HG02852 (cell line): Measurements from ENCODE around the gene NUP133.
"Not testable (repeated sequence)": the region's sequence is repeated elsewhere in the genome, so short reads cannot be mapped to it uniquely, and the experiment has no call there.

Source experiments
- ATAC-seq: cut with Tn5 transposase; IDR thresholded peaks from one replicate; pipeline ENCODE4 v1.9.1; 2021; ENCODE audit warnings: mild to moderate bottlenecking, moderate library complexity; ENCODE audit not compliant: unreplicated experiment

Gene NUP133

DNA sequence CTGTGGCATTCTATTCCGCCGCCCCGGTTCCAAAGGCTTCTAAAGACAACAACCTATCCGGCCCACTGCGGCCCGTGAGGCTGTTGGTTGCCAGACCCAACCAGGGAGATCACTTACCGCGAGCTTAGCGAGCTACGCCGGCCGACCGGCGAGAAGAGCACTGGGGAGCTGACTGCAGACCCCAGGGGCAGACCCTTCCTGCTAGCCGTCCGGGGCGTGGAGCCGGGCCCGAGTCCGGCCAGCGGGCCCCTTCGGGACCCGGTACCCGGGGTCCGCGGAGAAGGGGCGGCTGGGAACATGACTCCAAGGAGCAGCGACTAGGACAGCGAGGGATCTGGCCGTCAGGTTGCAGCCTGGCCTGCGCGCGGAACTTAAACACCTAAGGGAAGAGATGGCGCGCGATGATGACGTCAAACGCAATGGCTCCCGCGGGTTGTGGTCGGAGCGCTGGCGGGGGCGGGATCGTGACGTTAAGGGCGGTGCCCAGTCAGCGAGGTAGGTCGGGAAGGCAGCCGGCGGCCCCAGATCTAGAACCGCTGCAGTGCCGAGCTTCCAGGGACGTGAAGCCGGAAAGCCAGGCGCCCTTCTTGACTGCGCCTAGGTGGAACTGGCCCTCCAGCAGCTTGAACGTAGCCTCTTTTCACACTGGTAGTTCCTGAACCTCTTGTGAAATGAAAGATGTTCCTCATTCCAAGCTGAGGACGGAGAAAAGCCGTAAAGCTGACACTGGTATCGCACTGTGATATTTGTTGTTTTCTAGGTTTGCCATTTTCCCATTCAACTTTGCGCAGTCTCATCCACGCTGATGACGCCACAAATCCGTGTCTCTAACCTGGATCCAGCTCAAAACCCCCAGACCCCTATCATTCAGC, at the start of gene NUP133:
TSS of gene NUP133 (minus strand) at position 391 of the 872 bp plus-strand sequence. CDS start at position 299, 92 bp downstream.
- ATAC-seq = peak; percentile 92

DNA sequence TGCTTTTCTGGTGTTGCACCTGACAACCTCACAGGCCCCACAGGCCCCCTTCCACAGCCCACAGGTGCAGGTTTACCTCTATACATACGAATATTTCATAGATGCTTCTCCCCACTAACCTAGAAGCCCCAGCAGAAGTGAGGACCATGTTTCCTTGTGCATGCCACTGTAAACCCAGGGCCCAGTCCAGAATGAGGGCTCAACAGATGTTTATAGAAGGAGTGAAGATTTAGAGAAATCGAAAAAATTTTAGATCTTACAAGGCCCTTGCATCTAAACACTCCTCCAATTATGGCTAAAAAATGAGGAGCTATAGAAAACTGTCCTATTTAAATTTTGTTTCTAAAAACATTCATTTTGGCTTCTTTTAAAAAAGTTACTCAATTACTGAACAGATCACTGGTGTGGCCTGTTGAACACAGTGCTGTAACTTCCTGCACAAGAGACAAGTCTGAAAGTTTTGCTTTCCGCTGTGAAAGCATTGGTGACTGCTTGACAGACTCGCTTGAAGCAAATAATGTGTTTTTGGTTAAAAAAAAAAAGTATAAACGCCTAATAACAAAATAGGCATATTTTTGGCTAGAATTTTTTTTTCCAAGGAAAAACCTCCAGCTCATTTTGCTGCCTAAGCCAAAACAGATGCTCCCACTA, 49.2 kb upstream of the NUP133 start:
- no peak for ATAC-seq

DNA sequence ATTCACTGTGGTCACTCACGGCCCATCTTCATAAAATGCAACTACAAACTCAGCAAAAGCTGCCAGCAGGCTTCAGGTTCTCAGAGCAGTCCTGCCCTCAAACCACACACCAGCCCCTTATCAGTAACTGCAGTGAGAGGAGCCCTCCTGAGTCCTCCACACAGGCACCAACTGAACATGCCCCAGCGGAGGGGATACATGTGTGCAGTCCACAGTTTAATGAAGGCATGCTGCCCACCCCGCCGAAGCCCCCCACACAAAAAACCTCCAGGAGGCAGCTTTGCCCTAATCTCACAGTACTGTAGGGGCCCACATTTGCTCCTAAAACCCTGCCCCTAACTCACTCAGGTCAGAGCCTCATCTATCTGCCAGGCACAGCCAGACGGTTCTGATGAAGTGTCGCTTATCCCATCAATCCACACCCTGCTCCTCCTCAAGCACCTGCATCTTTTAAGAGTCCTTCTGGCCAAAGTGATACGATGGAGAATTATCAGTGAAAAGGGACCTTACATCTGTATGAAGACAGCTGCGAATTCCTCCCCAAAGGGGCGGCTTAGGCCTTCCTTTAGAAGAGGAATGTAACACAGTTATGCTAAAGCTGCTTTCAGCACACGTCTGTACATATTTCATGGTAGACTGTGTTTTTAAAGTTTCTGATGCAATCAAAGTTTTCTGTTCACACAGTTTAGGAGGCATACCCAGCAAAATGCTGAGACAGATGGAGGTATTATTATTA, 46.9 kb upstream of the NUP133 start:
- no peak for ATAC-seq

DNA sequence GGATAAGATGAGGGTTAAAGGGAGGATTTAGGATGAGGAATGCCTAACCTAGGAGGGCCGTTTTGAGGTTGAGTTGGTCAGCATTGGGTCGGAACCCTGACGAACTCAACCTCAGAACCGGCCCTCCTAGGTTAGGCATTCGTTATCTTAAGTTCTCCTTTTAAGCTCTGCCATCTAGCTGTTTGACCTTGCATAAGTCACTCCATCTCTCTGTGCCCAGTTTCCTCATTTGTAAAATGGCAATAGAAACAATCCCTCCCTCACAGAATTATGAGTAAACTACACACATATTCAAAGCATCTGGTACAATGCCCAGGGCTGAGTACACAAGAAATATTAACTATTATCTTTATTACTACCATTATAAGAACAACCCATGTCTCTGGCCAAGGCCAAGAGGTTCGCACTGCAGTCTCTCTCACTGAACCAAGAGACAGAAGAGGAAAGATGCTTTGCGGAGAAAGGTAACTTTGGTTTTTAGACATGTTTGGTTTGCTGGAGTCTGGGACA, 45.5 kb upstream of the NUP133 start:
- no peak for ATAC-seq

DNA sequence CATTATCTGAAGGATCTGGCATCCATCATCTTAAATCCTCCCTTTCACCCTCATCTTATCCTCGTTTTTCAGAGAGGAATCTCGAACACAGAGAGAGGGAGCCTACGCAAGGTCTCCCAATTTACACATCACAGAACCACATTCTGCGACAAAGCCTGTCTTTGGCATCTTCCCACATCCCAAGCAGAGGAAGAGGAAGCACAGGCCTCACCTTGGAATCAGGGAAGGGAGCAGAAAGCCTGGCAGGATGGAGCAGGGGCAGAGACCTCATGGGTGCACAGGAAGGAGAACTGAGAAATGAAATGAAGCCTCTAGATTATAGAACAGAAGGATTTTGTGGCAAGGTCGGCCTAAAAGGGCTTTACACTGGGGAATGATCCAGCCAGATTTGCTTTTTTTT, 44.6 kb upstream of the NUP133 start:
- no peak for ATAC-seq

DNA sequence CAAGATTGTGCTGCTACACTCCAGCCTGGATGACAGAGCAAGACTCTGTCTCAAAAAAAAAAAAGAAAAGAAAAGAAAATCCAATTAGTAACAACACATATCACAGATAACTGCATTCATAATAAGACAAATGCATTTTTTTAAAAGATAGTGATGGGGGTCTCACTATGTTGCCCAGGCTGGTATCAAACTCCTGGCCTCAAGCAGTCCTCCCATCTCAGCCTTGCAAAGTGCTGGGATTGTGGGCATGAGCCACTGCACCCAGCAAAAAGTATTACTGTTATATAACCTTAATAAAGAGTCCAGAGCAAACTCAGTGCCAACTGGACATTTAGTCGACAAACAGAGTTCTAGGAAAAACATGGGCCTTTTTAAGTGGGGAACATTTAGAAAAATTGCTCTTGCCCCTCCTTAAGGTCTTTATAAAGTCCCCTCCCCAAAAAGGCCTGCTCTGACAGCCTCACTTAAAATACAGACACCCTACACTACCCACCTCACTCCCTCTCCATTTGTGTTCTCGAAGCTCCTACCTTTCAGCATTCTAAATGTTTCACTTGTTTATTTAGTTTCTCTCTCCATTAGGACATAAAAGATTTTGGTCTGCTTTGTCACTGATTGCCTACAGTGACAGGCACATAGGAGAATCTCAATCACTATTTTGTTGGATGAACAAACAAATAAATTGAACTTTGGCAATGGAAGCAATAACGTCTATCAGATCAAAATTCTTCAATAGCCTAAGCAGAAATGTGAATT, 42.8 kb upstream of the NUP133 start:
- no peak for ATAC-seq

DNA sequence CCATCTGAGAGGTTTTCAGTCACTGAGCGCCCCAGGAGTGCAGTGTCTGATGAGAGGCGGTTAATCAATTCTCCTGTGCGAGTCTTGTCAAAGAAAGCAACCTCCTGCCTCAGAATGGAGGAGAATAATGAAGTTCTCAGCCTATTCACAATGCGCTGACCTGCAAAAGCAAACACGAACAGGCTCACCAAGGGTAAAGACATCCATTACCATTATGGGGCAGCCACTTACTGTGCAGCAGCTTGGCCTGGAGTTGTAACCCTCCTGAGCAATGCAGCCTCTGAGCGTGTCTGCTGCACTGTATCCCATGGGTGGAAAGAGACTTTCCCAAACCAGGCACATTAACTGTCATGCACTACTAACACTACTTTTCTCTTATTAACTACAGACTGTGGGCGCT, 39.4 kb upstream of the NUP133 start:
- ATAC-seq = no peak

DNA sequence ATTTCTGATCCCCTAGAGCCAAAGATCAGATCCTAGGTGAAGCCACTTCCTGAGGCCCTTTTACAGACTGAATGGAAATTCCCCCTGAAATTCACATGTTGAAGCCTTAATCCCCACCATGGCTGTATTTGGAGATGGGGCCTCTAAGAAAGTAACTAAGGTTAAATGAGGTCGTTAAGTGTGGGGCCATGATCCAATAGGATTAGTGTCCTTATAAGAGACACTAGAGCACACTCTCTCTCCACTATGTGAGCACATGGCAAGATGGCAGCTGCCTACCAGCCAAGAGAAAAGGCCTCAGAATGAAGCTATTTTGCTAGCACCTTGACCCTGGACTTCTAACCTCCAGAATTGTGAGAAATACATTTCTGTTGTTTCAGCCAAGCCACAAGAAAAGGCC, 36.4 kb upstream of the NUP133 start:
- ATAC-seq = no peak

DNA sequence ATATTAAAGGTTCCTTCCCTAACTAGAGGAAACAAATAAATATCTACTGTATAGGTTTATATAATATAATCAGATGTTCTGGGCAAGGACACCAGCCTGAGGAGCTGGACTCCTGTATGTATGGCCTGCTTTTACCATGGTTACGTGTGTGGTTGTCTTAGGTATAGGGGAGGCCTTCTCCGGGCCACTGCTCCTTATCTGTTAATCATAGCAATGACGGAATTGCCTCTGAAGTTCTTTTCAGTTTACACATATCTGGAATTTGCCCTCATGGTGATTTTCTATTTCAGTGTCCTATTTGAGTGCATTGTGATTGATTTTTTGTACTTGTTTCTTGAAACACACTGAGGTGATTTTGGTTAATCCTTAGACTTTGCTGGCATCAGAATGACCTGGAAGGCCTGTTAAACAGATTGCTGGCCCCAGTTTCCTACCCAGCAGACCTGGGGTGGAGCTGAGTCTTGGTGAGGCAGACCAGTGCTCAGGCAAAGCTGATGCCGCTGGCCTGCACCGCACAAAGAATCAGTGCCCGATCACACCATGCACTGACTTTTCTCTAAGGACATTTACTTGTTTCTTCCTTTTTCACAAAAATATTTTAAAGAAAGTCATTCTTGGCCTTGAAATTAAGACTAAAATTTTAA, 31.8 kb upstream of the NUP133 start:
- no peak for ATAC-seq

DNA sequence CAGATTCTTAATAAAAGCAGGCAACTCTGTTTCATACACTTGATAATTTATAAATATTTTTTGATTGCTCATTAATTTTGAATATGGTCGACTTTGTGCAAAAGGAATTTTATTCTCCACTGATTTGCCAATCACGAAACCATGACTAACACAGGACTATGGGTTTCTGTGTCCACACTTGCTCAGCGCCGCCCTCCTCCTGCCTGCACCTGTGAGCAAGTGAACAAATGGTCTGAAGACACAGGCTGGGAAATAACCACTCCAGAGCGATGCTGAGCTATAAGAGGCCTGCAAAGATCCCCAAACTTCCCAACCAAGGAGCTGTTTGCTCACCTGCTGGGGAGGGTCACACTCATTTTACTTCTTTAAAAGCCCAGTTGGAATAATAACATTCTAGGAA, 30.8 kb upstream of the NUP133 start:
- no peak for ATAC-seq

DNA sequence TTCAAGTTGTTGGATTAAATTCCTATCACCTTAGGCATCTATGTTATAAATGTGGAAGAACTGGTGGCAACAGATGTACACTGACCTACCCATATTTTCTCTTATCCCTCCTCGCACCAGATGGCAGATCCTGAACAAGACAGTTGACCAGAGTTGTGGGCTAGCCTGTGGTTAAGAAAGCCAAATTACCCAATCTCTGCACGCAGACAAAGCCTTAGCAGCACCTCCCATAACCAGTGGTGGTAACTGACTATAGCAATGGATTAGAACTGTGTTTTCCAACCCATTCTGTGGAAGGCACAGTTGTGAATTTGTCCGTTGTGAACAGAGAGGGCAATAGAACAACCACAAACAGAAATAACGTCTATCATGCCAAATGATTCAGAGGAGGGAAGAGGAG, 29.8 kb upstream of the NUP133 start:
- ATAC-seq = no peak

DNA sequence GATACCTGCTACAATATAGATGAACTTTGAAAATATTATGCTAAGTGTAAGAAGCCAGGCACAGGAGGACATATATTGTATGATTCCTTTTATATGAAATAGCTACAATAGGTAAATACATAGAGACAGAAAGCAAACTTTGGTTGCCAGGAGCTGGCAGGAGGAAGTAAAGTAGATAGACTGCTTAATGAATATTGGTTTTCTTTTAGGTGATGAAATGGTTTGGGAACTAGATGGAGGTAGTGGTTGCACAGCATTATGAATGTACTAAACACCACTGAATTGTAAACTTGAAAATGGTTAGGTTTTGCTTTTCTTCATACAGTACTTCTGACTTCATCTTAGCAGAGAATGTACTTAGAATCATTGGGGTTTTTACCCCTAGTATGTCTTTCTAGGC, 28.8 kb upstream of the NUP133 start:
- ATAC-seq = no peak

DNA sequence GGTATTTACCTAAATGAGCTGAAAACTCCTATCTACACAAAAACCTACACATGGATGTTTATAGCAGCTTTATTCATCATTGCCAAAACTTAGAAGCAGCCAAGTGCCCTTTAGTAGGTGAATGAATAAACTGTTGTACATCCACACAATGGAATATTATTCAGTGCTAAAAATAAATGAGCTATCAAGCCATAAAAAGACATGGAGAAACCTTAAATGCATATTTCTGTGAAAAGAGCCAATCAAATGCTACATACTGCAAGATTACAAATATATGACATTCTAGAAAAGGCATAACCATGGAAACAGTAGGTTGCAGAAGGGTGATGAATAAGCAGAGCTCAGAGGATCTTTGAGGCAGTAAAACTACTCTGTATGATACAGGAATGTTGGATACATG, 27.1 kb upstream of the NUP133 start:
- ATAC-seq = no peak

DNA sequence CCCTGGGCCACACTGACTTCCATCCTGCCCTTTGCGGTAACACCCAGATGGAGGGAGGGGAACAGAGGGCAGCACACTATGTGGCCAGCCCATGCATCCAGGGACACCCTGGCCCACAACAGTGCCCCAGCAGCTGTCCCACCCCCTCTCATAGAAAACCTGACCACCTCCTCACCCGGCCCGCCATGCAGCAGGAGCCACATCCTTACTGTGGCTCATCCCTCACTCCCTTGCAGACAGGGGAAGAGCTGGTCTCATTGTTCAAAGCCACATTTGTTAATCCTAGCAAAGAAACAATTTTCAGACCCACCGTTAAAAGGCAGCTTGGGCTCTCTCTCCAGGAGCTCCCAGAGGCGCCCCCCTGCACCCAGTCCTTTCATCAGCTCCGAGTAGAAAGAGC, 23.2 kb upstream of the NUP133 start:
- ATAC-seq = no peak

DNA sequence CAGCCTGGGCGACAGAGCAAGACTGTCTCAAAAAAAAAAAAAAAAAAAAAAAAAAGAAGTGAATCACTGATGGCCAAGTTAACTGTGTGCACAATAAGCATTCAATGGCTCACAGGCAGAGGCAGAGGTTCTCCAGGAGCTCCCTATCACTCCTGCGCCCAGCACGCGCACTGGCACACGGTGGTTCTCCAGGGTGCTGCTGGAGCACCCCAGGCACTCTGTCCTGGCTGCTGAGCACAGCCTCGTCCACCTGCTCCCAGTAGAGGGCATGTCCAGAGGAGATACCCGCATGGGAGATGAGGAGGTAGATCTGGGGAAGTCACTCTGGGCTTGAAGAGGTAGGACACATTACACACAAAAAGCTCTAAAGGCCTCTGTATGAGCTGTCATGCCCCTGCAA, 21.5 kb upstream of the NUP133 start:
- ATAC-seq = no peak

DNA sequence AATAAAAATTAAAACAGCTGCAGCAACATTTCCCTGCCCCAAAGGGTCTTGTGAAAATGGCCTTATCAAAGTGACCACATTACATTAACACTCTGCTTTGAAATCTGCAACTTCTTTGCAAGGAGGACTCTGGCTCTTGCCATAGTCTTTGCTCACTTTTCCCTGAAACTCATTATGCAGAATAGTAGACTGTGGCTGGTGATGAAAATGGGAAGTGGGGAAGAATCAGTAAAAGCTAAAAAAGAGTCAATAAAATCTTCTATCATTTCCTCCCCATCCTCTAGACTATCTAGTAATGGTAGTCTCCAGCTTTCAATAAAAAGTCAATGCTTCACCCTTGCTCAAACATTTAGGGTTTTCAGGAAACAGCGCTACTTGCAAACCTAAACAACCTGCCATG, 18.6 kb upstream of the NUP133 start:
- no peak for ATAC-seq

DNA sequence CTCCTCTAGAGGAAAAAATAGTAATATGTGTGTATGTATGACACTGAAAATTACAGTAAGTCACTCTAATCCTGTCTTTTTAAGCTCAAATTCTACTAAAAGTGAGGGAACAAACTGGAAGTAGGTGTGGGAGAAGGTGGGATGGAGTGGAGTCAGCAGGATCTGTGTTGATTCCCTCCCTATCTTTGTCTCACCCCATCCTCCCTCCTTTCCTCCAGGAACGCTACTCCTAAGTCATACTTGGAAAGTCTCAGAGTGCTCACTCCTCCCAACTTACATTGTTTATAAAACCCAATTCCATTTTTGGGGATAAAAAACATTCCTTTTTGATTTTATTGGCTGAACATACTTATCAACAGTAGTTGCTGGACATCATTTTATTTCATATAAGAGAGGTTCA, 14.9 kb upstream of the NUP133 start:
- no peak for ATAC-seq

DNA sequence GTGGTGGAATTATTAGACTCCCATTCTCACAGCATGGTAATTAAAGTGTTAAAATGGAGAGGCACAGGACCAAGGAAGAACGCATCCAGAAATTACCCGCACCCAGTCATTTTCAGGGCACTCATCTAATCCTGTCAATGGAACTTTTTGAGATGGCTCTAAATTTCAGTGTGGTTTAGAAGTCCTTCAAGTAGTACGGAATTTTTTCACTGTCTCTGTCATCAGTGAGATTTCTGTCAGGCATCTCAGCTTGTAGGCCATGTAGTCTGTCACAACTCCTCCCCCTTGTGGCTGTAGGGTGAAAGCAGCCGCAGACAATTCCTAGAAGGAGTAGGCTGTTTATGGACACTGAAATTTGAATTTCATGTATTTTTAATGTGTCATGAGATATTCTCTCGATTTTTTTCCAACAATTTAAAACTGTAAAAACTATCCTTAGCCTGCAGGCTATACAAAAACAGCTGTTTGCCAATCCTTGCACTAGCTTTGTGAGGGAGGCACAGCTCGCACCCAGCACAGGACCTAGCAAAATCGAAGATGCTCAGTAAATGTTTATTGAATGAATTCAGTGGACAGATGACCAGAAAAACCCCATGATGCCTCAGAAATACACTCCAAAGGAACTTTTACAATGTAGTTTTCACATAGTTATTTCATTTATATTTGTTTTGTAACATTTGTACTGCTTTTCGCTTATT, 6.6 kb upstream of the NUP133 start:
- no peak for ATAC-seq

DNA sequence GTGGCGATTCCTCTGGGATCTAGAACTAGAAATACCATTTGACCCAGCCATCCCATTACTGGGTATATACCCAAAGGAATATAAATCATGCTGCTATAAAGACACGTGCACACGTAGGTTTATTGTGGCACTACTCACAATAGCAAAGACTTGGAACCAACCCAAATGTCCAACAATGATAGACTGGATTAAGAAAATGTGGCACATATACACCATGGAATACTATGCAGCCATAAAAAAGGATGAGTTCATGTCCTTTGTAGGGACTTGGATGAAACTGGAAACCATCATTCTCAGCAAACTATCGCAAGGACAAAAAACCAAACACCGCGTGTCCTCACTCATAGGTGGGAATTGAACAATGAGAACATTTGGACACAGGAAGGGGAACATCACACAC, 3.5 kb upstream of the NUP133 start:
- not testable (repeated sequence) for ATAC-seq

DNA sequence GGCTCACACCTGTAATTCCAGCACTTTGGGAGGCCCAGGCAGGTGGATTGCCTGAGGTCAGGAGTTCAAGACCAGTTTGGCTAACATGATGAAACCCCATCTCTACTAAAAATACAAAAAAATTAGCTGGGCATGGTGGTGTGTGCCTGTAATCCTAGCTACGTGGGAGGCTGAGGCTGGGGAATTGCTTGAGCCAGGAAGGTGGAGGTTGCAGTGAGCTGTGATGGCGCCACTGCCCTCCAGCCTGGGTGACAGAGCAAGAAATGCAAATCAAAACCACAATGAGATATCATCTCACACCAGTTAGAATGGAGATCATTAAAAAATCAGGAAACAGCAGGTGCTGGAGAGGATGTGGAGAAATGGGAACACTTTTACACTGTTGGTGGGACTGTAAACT, 3.1 kb upstream of the NUP133 start:
- ATAC-seq = not testable (repeated sequence)
